Small intestine (tissue), 7 donors: ENCODE measurements around the gene SLCO3A1. TPM values are rescaled to one million over a fixed set of nuclear protein-coding genes. Genes with fewer than 3 reads are reported as not detected.

Experiments used
- DNase-seq, 2 donors: peaks; one replicate each; pipeline versions ENCODE4 v3.0.0 to v3.0.0-alpha.2; 2013
- FAIRE-seq: peaks from 2 replicates; lab custom pipeline; 2012; peaks lifted over from hg19 to GRCh38; lab: Jason Lieb, UNC
- H3K27ac ChIP-seq, 3 donors: one replicate each; pipeline ENCODE4 v1.5.1; 2013; ENCODE audit warnings: low read length in 2 of 3, mild to moderate bottlenecking in 2 of 3, control low read depth in 1 of 3, inconsistent platforms in 1 of 3, low read depth in 1 of 3, moderate library complexity in 1 of 3
- H3K27me3 ChIP-seq, 3 donors: one replicate each; pipeline ENCODE4 v1.6.1; 2013; ENCODE audit warnings: low read length in 3 of 3, inconsistent platforms in 1 of 3; ENCODE audit not compliant: control insufficient read depth in 3 of 3, insufficient read depth in 3 of 3
- H3K36me3 ChIP-seq, 3 donors: one replicate each; pipeline ENCODE4 v1.6.1; 2013; ENCODE audit warnings: low read length in 3 of 3, inconsistent platforms in 1 of 3, low read depth in 1 of 3, mild to moderate bottlenecking in 1 of 3, moderate library complexity in 1 of 3; ENCODE audit not compliant: control insufficient read depth in 3 of 3, insufficient read depth in 2 of 3
- H3K4me1 ChIP-seq, 3 donors: one replicate each; pipeline ENCODE4 v1.6.1; 2013; ENCODE audit warnings: low read length in 2 of 3, inconsistent platforms in 1 of 3, low read depth in 1 of 3, mild to moderate bottlenecking in 1 of 3, moderate library complexity in 1 of 3; ENCODE audit not compliant: control insufficient read depth in 3 of 3, insufficient read depth in 2 of 3
- H3K4me3 ChIP-seq, 3 donors: one replicate each; pipeline ENCODE4 v1.5.1; 2013; ENCODE audit warnings: low read length in 3 of 3, control low read depth in 1 of 3, inconsistent platforms in 1 of 3, low read depth in 1 of 3, mild to moderate bottlenecking in 1 of 3, moderate library complexity in 1 of 3
- H3K9me3 ChIP-seq, 2 donors: one replicate each; pipeline ENCODE4 v1.6.1; 2013; ENCODE audit warnings: low read depth in 1 of 2, low read length in 1 of 2; ENCODE audit not compliant: control insufficient read depth in 2 of 2, insufficient read depth in 1 of 2
- WGBS, 3 donors: extraction: QIAGEN DNeasy Blood & Tissue Kit; methylation state at CpG; one replicate each; pipeline ENCODE4 v1.1.7; 2013; 5-methylcytosine and 5-hydroxymethylcytosine counted together
- polyA plus RNA-seq, 4 donors: library from polyadenylated mRNA; stranded (reverse) in 3 of 4; unstranded in 1 of 4; fragments of 200-250 nt in 3 of 4; fragments of 120-200 nt in 1 of 4; gene quantifications; one replicate each; pipeline versions ENCODE4 v1.2.1 to v1.2.3, GENCODE V29; 2013
- donor health status: healthy with polysubstance abuse.
- donor health status: control.
- donor health status: control.
- donor health status: Bipolar disorder and iron deficiency.
- donor health status: healthy.

The SLCO3A1 gene
- polyA plus RNA-seq, 4 donors: 0.89 to 4.4 (median 2.6) TPM

GRCh38 chr15:91942720-91943394 is 89.3 kb downstream of the SLCO3A1 start:
- FAIRE-seq (no peak), DNase-seq (peak; percentile 88 to 97)
- no peak overlapping the region for H3K4me3 ChIP-seq
- peaks cover 4 to 44% (median 22%) of the 10 kb centered on the region in 3 donors for H3K4me1 ChIP-seq
- WGBS, 3 donors: 14 to 23% (median 21%) methylated on average over 9 of the region's 9 CpGs
- peaks cover 0 to 7% of the 10 kb centered on the region in 2 donors for H3K9me3 ChIP-seq
- H3K36me3 ChIP-seq: no peaks in the 10 kb centered on the region
- peak overlapping the region in 2 of 3 donors; percentile 47 to 81 for H3K27ac ChIP-seq
- H3K27me3 ChIP-seq: no peaks in the 10 kb centered on the region

GRCh38 chr15:91944331-91944730 is 90.8 kb downstream of the SLCO3A1 start:
- WGBS, 3 donors: 66 to 86% (median 78%) methylated on average over 6 of the region's 6 CpGs
- Histone ChIP-seq H3K27ac (no peak overlapping the region), H3K36me3 (no peaks in the 10 kb centered on the region), H3K4me1 (peaks cover 4 to 51% (median 21%) of the 10 kb centered on the region in 3 donors), H3K27me3 (no peaks in the 10 kb centered on the region), H3K9me3 (peaks cover 0 to 5% of the 10 kb centered on the region in 2 donors), H3K4me3 (no peak overlapping the region)
- no peak for FAIRE-seq
- DNase-seq: no peak

- WGBS, 3 donors: 82 to 90% (median 85%) methylated on average over 6 of the region's 6 CpGs
- Histone ChIP-seq H3K36me3 (no peaks in the 10 kb centered on the region), H3K27ac (no peak overlapping the region), H3K27me3 (no peaks in the 10 kb centered on the region), H3K9me3 (peaks cover 0 to 2% of the 10 kb centered on the region in 2 donors), H3K4me1 (peaks cover 4 to 47% (median 21%) of the 10 kb centered on the region in 3 donors), H3K4me3 (no peak overlapping the region)
- DNase-seq (no peak), FAIRE-seq (no peak)
Observed at GRCh38 chr15:91945385-91945784, 91.9 kb downstream of the SLCO3A1 start.

GRCh38 chr15:91946075-91946474 is 92.6 kb downstream of the SLCO3A1 start:
- Histone ChIP-seq H3K9me3 (peaks cover 0 to 2% of the 10 kb centered on the region in 2 donors), H3K4me1 (peaks cover 4 to 40% (median 19%) of the 10 kb centered on the region in 3 donors), H3K27ac (peak overlapping the region in 1 of 3 donors; percentile 19), H3K27me3 (no peaks in the 10 kb centered on the region), H3K4me3 (no peak overlapping the region), H3K36me3 (no peaks in the 10 kb centered on the region)
- FAIRE-seq (no peak), DNase-seq (no peak)
- 63 to 75% (median 71%) methylated on average over 6 of the region's 6 CpGs for WGBS, 3 donors

- H3K27me3 ChIP-seq: no peaks in the 10 kb centered on the region
- H3K4me3 ChIP-seq: no peak overlapping the region
- 77 to 91% (median 82%) methylated on average over 16 of the region's 16 CpGs for WGBS, 3 donors
- no peak for DNase-seq
- peaks cover 0 to 2% of the 10 kb centered on the region in 2 donors for H3K9me3 ChIP-seq
- peaks cover 2 to 33% (median 17%) of the 10 kb centered on the region in 3 donors for H3K4me1 ChIP-seq
- H3K27ac ChIP-seq: peak overlapping the region in 2 of 3 donors; percentile 40 to 50
- FAIRE-seq: no peak
- no peaks in the 10 kb centered on the region for H3K36me3 ChIP-seq
Observed at GRCh38 chr15:91946581-91947292, 93.2 kb downstream of the SLCO3A1 start.

GRCh38 chr15:91947293-91947679 is 93.8 kb downstream of the SLCO3A1 start:
- FAIRE-seq: no peak
- no peaks in the 10 kb centered on the region for H3K27me3 ChIP-seq
- H3K4me1 ChIP-seq: peaks cover 2 to 28% (median 15%) of the 10 kb centered on the region in 3 donors
- no peaks in the 10 kb centered on the region for H3K36me3 ChIP-seq
- DNase-seq: no peak
- 50 to 55% (median 54%) methylated on average over 7 of the region's 7 CpGs for WGBS, 3 donors
- H3K27ac ChIP-seq: peak overlapping the region in 2 of 3 donors; percentile 40 to 50
- no peak overlapping the region for H3K4me3 ChIP-seq
- H3K9me3 ChIP-seq: peaks cover 0 to 2% of the 10 kb centered on the region in 2 donors

- H3K27me3 ChIP-seq: no peaks in the 10 kb centered on the region
- FAIRE-seq: no peak
- H3K4me3 ChIP-seq: no peak overlapping the region
- H3K9me3 ChIP-seq: peaks cover 0 to 2% of the 10 kb centered on the region in 2 donors
- H3K36me3 ChIP-seq: no peaks in the 10 kb centered on the region
- H3K27ac ChIP-seq: peak overlapping the region in 2 of 3 donors; percentile 40 to 50
- DNase-seq: peak; percentile 51 to 73
- 24 to 53% (median 37%) methylated on average over 19 of the region's 19 CpGs for WGBS, 3 donors
- H3K4me1 ChIP-seq: peaks cover 0 to 22% (median 8%) of the 10 kb centered on the region in 3 donors
Observed at GRCh38 chr15:91947683-91948608, 94.4 kb downstream of the SLCO3A1 start.

GRCh38 chr15:91949361-91949760 is 95.9 kb downstream of the SLCO3A1 start:
- no peak overlapping the region for H3K4me3 ChIP-seq
- WGBS, 3 donors: 96 to 99% (median 98%) methylated on average over 8 of the region's 8 CpGs
- H3K27me3 ChIP-seq: no peaks in the 10 kb centered on the region
- no peaks in the 10 kb centered on the region for H3K36me3 ChIP-seq
- H3K4me1 ChIP-seq: peaks cover 0 to 15% (median 2%) of the 10 kb centered on the region in 3 donors
- DNase-seq (no peak), FAIRE-seq (no peak)
- H3K9me3 ChIP-seq: peaks cover 0 to 2% of the 10 kb centered on the region in 2 donors
- H3K27ac ChIP-seq: no peak overlapping the region
